Colon (tissue), 2 donors: Measurements from ENCODE around the gene SERPINE3.

ENCODE experiments used
- FAIRE-seq: peaks from 2 replicates; lab custom pipeline; 2012; peaks lifted over from hg19 to GRCh38; lab: Jason Lieb, UNC
- donor health status: control.
- donor health status: control.

Gene SERPINE3

DNA sequence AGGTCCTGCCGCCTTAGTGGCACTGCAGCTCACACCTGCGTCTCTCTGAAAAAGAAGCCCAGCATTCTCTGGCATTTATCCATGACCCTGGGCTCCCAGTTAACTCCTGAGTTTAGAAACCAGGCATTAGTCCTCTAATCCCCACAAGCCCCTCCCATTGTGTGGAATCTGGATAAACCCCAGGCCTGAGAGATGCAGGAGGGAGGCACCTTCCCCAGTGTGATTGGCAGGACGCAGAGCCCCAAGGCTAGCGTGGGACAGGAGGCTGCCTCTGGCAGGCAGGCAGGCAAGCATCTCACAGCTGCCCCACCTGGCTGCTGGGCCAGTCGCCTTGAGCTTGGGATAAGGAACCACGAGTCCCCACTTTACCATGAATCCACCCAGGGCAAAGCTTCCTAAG lies 11.0 kb upstream of the SERPINE3 start:
- no peak for FAIRE-seq

DNA sequence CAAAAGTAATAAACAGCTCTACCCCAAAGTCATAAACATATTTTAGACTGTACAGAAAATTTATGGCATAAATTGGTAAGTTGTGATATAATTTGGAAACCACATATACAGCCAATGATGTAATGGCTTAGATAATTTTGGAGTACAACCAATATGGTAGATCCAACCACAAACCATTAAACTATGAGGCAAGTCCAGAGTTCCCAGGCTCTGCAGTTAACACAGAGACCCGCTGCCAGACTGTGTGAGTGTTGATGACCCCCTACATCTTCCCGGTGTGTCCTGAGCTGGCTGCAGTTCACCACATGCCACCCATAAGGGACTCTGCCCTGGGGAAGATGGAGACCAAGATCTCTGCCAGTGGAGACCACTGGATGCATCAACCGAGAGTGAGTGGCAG lies 9.9 kb upstream of the SERPINE3 start:
- no peak for FAIRE-seq

DNA sequence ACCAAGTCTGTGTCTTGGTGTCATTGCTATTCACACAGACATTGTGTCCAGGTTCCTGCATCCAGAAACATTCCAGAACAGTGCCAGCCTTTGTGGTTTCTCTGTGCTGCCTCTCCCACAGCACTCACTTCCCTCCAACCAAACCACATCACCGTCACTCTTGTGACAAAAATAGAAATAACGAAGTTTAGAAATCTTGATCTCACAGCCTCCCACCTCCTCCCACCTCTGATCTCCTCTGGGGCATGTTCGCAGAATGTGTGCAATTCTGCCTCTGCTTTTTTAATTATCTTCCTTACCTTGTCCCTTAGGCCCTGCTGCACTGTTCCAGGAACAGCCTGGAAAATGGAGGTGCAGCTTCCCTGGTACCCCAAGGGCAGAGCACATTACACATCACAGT lies 8.7 kb upstream of the SERPINE3 start:
- FAIRE-seq: no peak

DNA sequence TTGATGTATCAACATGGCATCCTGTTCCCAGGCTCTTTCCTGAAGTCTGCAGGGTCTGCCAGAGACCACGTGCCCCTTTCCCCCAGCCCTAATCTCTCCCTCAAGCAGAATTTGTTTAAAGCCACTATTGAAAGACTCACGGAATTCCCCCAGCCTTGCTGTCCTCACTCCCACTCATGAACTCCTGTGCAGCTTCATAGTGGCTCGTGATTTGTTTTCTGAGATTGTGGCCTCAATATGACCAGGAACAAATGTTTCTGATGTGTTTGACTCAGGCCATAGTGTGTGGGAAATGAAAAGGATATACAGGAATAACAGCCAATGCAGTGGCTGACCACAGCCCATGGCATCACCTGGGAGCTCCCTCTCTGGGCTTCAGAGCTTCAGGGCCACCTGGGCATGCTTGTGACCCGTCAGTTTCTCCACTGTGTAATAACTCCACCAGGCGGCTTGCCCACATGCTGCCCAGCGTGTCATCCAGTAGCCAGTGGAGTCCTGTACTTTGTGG lies 8.1 kb upstream of the SERPINE3 start:
- FAIRE-seq: no peak

DNA sequence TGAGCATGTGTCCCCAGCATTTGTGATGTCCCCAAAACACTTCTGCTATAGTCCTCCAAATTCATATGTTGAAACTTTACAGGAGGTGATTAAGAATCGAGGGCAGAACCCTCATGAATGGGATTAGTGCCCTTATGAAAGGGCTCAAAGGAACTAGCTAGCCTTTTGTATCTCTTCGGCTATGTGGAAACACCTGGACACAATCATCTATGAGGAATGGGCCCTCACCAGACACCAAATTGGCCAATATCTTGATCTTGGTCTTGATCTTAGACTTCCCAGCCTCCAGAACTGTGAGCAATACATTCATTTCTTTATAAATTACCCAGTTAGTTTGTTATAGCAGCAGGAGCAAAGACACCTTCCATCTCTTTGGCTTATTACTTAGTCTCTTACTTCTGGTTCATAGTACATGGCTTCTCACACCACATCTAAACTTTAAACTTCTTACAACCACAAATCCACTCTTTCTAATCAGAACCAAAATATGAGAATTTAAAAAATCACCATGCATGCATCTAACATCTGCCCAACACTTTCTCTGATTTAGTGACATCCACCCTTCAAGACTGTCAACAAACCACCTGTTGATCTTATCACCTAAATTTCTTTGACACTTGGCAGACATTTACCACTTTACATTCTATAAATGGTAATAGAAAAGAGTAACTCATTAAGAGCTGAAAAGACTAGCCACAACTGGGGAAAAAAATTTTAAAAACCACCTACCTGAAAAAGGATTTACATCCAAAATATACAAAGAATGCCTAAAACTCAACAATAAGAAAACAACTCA lies 6.7 kb upstream of the SERPINE3 start:
- FAIRE-seq: no peak

DNA sequence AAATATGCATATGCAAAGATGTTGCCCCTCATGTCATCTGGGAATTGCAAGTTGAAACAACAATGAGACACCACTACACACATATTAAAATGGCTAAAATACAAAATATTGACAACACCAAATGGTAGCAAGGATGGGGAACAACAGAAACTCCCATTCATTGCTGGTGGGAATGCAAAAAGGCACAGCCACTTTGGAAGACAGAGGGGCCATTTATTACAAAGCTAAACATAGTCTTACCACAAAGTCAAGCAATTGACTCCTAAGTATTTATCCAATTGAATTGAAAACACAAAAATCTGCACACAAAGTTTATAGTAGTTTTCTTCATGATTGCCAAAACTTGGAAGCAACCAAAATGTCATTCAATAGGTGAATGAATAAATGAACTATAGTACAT lies 6.1 kb upstream of the SERPINE3 start:
- FAIRE-seq: no peak

- FAIRE-seq: no peak
Observed at GRCh38 chr13:51333826-51334225, 5.7 kb upstream of the SERPINE3 start.

- no peak for FAIRE-seq
Observed at GRCh38 chr13:51336746-51337145, 2.7 kb upstream of the SERPINE3 start.

GRCh38 chr13:51339952-51340732 lies 651 bp downstream of the SERPINE3 start:
- no peak for FAIRE-seq

GRCh38 chr13:51341232-51341631 lies 1.7 kb downstream of the SERPINE3 start:
- no peak for FAIRE-seq

DNA sequence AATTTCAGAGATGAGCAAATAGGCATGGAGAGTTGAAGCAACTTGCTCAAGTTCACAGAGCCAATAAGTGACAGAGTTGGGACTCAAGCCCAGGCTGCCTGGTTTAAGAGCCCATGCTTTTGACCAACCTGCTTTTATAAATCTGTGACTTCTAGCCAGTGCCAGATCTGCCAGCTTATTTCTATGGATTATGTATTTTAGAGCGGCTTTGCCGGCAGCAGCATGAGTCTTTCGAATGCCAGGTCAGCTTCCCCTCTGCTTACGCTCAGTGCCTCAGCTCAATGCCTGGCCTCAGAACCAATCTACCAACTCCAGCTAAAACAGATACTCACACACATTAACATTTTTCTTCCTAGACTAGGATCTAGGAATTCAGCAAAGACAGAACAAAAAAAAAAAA lies 2.3 kb downstream of the SERPINE3 start:
- FAIRE-seq: no peak

GRCh38 chr13:51342706-51343105 lies 3.2 kb downstream of the SERPINE3 start:
- FAIRE-seq: no peak

DNA sequence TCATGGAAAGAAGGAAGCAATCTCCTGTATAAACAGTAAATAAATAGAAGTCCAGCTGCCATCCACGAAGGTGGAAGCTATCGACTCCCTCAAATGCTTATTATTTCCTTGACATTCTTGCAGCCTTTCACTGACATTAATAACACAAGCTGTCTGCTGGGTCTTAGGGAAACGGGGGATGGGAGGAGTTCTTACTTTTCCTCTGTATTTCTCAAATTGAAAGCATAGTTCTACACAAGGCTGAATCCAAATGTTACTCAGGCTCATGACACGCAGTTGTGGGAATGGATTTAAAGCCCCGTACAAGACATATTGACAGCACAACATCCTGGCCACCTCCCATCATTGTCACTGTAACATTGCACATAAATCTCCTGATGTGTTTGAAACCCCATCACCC lies 4.0 kb downstream of the SERPINE3 start:
- no peak for FAIRE-seq

GRCh38 chr13:51346397-51346796 lies 6.9 kb downstream of the SERPINE3 start:
- FAIRE-seq: no peak

GRCh38 chr13:51347099-51347498 lies 7.6 kb downstream of the SERPINE3 start:
- no peak for FAIRE-seq

DNA sequence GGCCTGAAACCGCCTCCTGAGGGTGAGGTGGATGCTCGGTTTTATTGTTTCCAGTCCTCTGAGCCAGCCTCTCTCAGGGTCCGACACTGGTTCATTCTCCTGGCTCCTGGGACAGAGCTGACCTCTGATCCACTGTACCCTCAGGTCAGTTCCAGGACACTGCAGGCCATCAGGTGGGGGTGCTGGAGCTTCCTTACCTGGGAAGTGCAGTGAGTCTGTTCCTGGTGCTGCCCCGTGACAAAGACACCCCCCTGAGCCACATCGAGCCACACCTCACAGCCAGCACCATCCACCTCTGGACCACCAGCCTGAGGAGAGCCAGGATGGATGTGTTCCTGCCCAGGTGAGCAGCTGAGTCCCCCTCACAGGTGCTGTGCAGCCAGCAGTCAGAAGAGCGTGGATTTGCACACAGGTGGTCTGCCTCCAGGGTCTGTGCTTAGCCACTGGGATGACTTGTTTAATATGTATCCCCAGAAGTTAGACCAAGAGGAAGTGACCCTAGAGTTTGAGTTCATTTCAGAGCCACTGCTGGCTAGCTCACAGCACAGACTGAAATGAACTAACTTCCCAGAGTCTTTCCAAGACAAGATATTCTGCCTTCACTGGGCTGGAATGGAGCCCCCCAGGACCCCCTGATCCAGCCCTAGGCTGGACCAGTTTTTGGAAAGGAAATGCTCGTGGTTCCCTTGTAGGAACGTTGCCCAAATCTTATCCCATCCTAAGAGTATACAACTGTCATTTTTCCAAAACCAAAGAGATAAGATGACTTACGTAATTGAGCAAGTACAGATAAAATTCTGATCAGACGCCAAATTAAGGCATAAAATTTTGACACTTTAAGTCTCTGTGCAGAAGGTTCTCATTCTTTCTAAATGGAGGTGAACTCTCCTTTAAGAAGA lies 8.8 kb downstream of the SERPINE3 start:
- FAIRE-seq: no peak

DNA sequence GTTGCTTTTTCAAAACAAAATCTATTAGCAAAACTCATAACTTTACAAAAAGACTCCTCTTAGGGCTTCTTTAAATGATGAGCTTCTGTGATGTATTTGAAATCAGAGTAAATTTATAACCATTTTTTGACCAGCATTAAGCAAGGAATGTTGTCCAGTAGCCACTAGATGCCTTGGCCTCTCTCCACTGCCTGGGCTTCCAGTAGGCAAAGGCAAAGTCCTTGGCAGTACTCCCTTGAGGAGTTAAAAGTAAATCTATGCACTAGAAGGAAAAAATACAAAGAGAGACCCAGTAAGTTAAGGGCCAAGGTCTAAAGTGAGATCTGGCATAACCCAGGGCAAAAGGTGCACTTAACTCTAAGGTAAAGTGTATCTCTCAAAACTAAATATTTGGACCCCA lies 9.5 kb downstream of the SERPINE3 start:
- FAIRE-seq: no peak

- no peak for FAIRE-seq
Observed at GRCh38 chr13:51355217-51355616, 15.7 kb downstream of the SERPINE3 start.

GRCh38 chr13:51357928-51358595 lies 18.6 kb downstream of the SERPINE3 start:
- FAIRE-seq: no peak

- FAIRE-seq: no peak
Observed at GRCh38 chr13:51359352-51359751, 19.9 kb downstream of the SERPINE3 start.

DNA sequence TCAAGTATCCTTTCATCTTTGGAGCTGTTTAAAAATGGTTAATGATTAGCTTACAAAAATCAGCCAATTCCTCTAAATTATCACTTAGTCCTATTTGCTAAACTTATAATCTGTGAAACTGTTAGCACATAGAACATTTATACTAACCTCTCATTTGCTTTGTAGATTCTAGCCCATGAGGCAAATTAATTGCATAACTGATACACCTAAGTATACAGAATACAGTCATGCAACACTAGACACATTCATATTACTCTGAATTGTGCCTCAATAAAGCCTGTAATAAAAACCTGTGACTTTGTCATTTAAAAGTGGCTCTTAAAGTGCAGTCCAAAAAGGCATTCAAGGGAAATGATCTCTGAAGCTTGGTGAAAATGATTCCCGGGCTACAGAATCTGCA lies 21.0 kb downstream of the SERPINE3 start:
- no peak for FAIRE-seq

DNA sequence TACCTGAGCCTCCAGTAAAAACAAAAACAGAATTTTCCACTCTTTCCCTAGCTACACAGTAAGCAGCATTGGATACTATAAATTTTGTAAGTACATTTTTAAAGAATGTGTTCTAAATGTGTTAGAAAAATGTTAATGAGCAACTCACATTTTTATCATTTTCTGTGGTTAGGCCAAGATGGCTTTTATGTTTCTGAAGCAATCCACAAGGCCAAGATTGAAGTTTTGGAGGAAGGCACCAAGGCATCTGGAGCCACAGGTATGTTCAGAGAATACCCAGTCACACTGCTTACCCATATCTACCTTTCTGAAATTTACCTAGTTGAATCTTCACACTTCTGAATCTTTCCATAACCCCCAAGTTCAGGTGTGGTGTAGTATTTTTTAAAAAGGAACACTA lies 21.6 kb downstream of the SERPINE3 start:
- no peak for FAIRE-seq
